SK-N-SH (cell line): Measurements from ENCODE around the gene USP19. TPM values are rescaled to one million over a fixed set of nuclear protein-coding genes. Genes with fewer than 3 reads are reported as not detected.

Source experiments
- CTCF ChIA-PET: fragments of 300-600, 350-600 bp; formaldehyde crosslinking; extraction: SDS; loops from one replicate; lab custom pipeline; 2021; lab: Yijun Ruan, JAX
- POLR2A ChIA-PET: fragments of 350-600 bp; sonication (Branson Sonifier 250); formaldehyde crosslinking; extraction: SDS; loops from one replicate; lab custom pipeline; 2020; ENCODE audit warnings: antibody characterized with exemption, inconsistent platforms; lab: Yijun Ruan, JAX
- DNase-seq: peaks from one replicate; pipeline ENCODE4 v3.0.0; 2012
- H2AFZ ChIP-seq: fragments of 200-600 bp; sonication (generic); 2 replicates; pipeline ENCODE4 v1.8.1; 2016; ENCODE audit warnings: antibody characterized with exemption, mild to moderate bottlenecking, low read depth
- H3F3A ChIP-seq: fragments of 200-600 bp; sonication (generic); replicated peaks from 2 replicates; pipeline ENCODE3; 2016; ENCODE audit warnings: antibody characterized with exemption, mild to moderate bottlenecking; ENCODE audit not compliant: insufficient read depth
- H3K27ac ChIP-seq, 2 experiments: fragments of 200-500 bp in 1 of 2; fragments of 200-600 bp in 1 of 2; sonication (Bioruptor generic) in 1 of 2; sonication (generic), shearing (Covaris generic) in 1 of 2; 2 replicates each; pipeline versions ENCODE4 v1.5.1 to v1.6.1; 2014 to 2016; ENCODE audit warnings: low read depth in 2 of 2, inconsistent platforms in 1 of 2, low read length in 1 of 2, mild to moderate bottlenecking in 1 of 2, mixed read lengths in 1 of 2
- H3K27me3 ChIP-seq: fragments of 200-600 bp; sonication (generic), shearing (Covaris generic); 2 replicates; pipeline ENCODE4 v1.6.1; 2016; ENCODE audit warnings: mixed run types; ENCODE audit not compliant: insufficient read depth
- H3K36me3 ChIP-seq, 2 experiments: fragments of 200-500 bp in 1 of 2; fragments of 200-600 bp in 1 of 2; sonication (Bioruptor generic) in 1 of 2; sonication (generic) in 1 of 2; replicated peaks in 1 of 2; 2 replicates each; pipeline versions ENCODE3 to v1.5.1; 2014 to 2016; ENCODE audit warnings: low read length in 1 of 2, mild to moderate bottlenecking in 1 of 2; ENCODE audit not compliant: insufficient read depth in 2 of 2, control insufficient read depth in 1 of 2
- H3K4me1 ChIP-seq, 2 experiments: fragments of 200-500 bp in 1 of 2; fragments of 200-600 bp in 1 of 2; sonication (Bioruptor generic) in 1 of 2; sonication (generic), shearing (Covaris generic) in 1 of 2; 2 replicates each; pipeline versions ENCODE4 v1.5.1 to v1.6.1; 2014 to 2016; ENCODE audit warnings: low read depth in 1 of 2, low read length in 1 of 2, mixed run types in 1 of 2; ENCODE audit not compliant: insufficient read depth in 2 of 2, control insufficient read depth in 1 of 2
- H3K4me2 ChIP-seq: fragments of 200-600 bp; sonication (generic), shearing (Covaris generic); 2 replicates; pipeline ENCODE4 v1.6.1; 2017; ENCODE audit warnings: mixed run types
- H3K4me3 ChIP-seq, 2 experiments: fragments of 200-500 bp in 1 of 2; fragments of 200-600 bp in 1 of 2; sonication (Bioruptor generic) in 1 of 2; sonication (generic), shearing (Covaris generic) in 1 of 2; 2 replicates each; pipeline versions ENCODE4 v1.5.1 to v1.8.1; 2014 to 2016; ENCODE audit warnings: low read depth in 2 of 2, inconsistent platforms in 1 of 2, low read length in 1 of 2, mild to moderate bottlenecking in 1 of 2, mixed read lengths in 1 of 2, moderate library complexity in 1 of 2
- H3K79me2 ChIP-seq: fragments of 200-600 bp; sonication (generic); 2 replicates; pipeline ENCODE4 v1.8.1; 2017; ENCODE audit warnings: mild to moderate bottlenecking; ENCODE audit not compliant: insufficient read depth
- H3K9ac ChIP-seq: fragments of 200-600 bp; sonication (generic); 2 replicates; pipeline ENCODE4 v1.6.1; 2017; ENCODE audit warnings: mixed run types
- H3K9me2 ChIP-seq: fragments of 200-600 bp; sonication (generic); 2 replicates; pipeline ENCODE4 v1.6.1; 2017; ENCODE audit warnings: mixed run types
- H3K9me3 ChIP-seq: fragments of 200-600 bp; sonication (generic); 2 replicates; pipeline ENCODE4 v1.6.1; 2017; ENCODE audit warnings: mixed run types, mild to moderate bottlenecking, moderate library complexity
- H4K20me1 ChIP-seq: fragments of 200-600 bp; sonication (generic); 2 replicates; pipeline ENCODE4 v1.6.1; 2017; ENCODE audit warnings: mild to moderate bottlenecking, mixed run types; ENCODE audit not compliant: insufficient read depth
- CTCF ChIP-seq: fragments of 200-600 bp; sonication (generic); IDR thresholded peaks from 2 replicates; pipeline ENCODE4 v1.6.1; 2017; ENCODE audit warnings: antibody characterized with exemption, mild to moderate bottlenecking, moderate library complexity
- ELF1 ChIP-seq: IDR thresholded peaks from 2 replicates; pipeline ENCODE4 v1.4.0; 2012
- EP300 ChIP-seq, 2 experiments: IDR thresholded peaks; 2 replicates each; pipeline versions ENCODE4 v1.4.0 to v1.6.1; 2012; ENCODE audit warnings: borderline replicate concordance in 1 of 2, low read depth in 1 of 2, low read length in 1 of 2
- FOSL2 ChIP-seq: IDR thresholded peaks from 2 replicates; pipeline ENCODE4 v1.4.0; 2012; ENCODE audit warnings: low read depth, mild to moderate bottlenecking, moderate library complexity, borderline replicate concordance
- FOXJ3 ChIP-seq: sonication (generic); formaldehyde crosslinking; IDR thresholded peaks from 2 replicates; pipeline ENCODE4 v1.5.1; 2020; ENCODE audit warnings: mild to moderate bottlenecking, missing genetic modification reagents
- GABPA ChIP-seq: IDR thresholded peaks from 2 replicates; pipeline ENCODE4 v1.4.0; 2012; ENCODE audit warnings: low read depth, mild to moderate bottlenecking
- MAX ChIP-seq: IDR thresholded peaks from 2 replicates; pipeline ENCODE4 v1.4.0; 2012; ENCODE audit warnings: low read depth
- MXI1 ChIP-seq: IDR thresholded peaks from 2 replicates; pipeline ENCODE4 v1.6.1; 2012; ENCODE audit warnings: mild to moderate bottlenecking, low read depth, low read length, improper control_type of control experiment
- NRF1 ChIP-seq: IDR thresholded peaks from 2 replicates; pipeline ENCODE4 v1.6.1; 2012; ENCODE audit warnings: low read depth, mild to moderate bottlenecking, low read length
- PBX3 ChIP-seq: IDR thresholded peaks from 2 replicates; pipeline ENCODE4; 2012
- RAD21 ChIP-seq: IDR thresholded peaks from 2 replicates; pipeline ENCODE4 v1.6.1; 2012; ENCODE audit warnings: mild to moderate bottlenecking, low read length
- RXRA ChIP-seq: IDR thresholded peaks from 2 replicates; pipeline ENCODE4 v1.4.0; 2012; ENCODE audit warnings: low read depth, mild to moderate bottlenecking, borderline replicate concordance
- SIN3A ChIP-seq: IDR thresholded peaks from 2 replicates; pipeline ENCODE4 v1.6.1; 2012; ENCODE audit warnings: low read depth, mild to moderate bottlenecking, low read length, moderate library complexity, borderline replicate concordance
- TCF12 ChIP-seq: IDR thresholded peaks from 2 replicates; pipeline ENCODE4 v1.4.0; 2012
- TEAD4 ChIP-seq: IDR thresholded peaks from 2 replicates; pipeline ENCODE4 v1.4.0; 2012; ENCODE audit warnings: mild to moderate bottlenecking, borderline replicate concordance; ENCODE audit not compliant: insufficient read depth
- USF2 ChIP-seq: fragments of 150-350 bp; IDR thresholded peaks from 2 replicates; pipeline ENCODE4 v1.6.1; 2017; ENCODE audit warnings: antibody characterized with exemption, low read length, low read depth, borderline replicate concordance
- YY1 ChIP-seq: IDR thresholded peaks from 2 replicates; pipeline ENCODE4 v1.4.0; 2012; ENCODE audit warnings: low read depth, mild to moderate bottlenecking
- WGBS: methylation state at CpG from one replicate; pipeline ENCODE4 v1.1.6; 2017; ENCODE audit warnings: low lambda C conversion rate; 5-methylcytosine and 5-hydroxymethylcytosine counted together
- polyA plus RNA-seq, 3 experiments: library from polyadenylated mRNA; depleted of rRNA; stranded (reverse); fragments of >200 nt; gene quantifications; 2 replicates each; pipeline ENCODE4 v1.2.3, GENCODE V29; 2012

USP19 gene
- polyA plus RNA-seq, 1 of the 3 experiments (the other 2 are of a cell fraction): 75.6 TPM

GRCh38 chr3:49161808-49162530 lies 41.3 kb upstream of the USP19 start:
- no peak for DNase-seq
- no peaks in the 10 kb centered on the region for H3K27me3 ChIP-seq
- H3K9me3 ChIP-seq: no peaks in the 10 kb centered on the region
- 95% methylated on average over 3 of the region's 3 CpGs for WGBS
- H3K9ac ChIP-seq: no peak overlapping the region
- H3K9me2 ChIP-seq: no peaks in the 10 kb centered on the region
- H3K4me1 ChIP-seq: peaks cover 3 to 15% of the 10 kb centered on the region in 2 experiments; a peak in 3 of 4 replicates
- H4K20me1 ChIP-seq: no peaks in the 10 kb centered on the region
- H3K4me3 ChIP-seq: no peak overlapping the region
- no peak overlapping the region for H3K27ac ChIP-seq
- TF ChIP-seq MXI1 (no peak), SIN3A (no peak), GABPA (no peak), TEAD4 (no peak), TCF12 (no peak), RXRA (no peak), EP300 (IDR thresholded peaks at IDR 0.05; ENCODE audit: borderline replicate concordance in 1 of 2, low read depth in 1 of 2, low read length in 1 of 2) (no peak), USF2 (no peak), YY1 (no peak), PBX3 (no peak), CTCF (no peak), FOSL2 (no peak)
- H3K79me2 ChIP-seq: peaks cover 29% of the 10 kb centered on the region
- no peak overlapping the region for H2AFZ ChIP-seq
- H3K36me3 ChIP-seq: peaks cover 14 to 25% of the 10 kb centered on the region in 2 experiments
- peaks cover 7% of the 10 kb centered on the region for H3F3A ChIP-seq
- POLR2A ChIA-PET: interaction anchor here (1.0 kb wide), 1 partner anchor 177 kb away, joined by 3 read pairs; no protein-coding TSS in a partner anchor
- no peak overlapping the region for H3K4me2 ChIP-seq
- CTCF ChIA-PET: interaction anchor here (2.0 kb wide), 1 partner anchor 9 kb away, joined by 9 read pairs; the partner anchor contains the start of gene KLHDC8B

DNA sequence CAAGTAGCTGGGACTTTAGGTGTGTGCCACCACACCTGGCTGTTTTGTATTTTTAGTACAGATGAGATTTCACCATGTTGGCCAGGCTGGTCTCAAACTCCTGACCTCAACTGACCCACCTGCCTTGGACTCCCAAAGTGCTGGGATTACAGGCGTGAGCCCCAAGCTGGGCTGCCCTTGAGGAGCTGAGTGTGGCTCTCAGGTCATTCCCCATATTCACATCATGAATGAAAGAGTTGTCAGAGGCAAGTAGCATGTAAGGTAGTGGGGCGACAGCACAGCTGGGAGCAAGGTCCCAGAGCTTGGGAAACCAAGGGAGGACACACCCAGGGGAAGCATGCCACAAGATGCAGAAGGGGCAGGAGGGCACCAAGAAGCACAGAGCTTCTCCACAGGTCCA lies 40.6 kb upstream of the USP19 start:
- WGBS: 100% methylated on average over 1 of the region's 2 CpGs
- TF ChIP-seq USF2: no peak
- no peak for TF ChIP-seq MAX
- TF ChIP-seq NRF1: no peak
- TF ChIP-seq FOXJ3 (CRISPR knock-in tag): no peak
- no peak for TF ChIP-seq ELF1
- no peak for TF ChIP-seq FOSL2
- TF ChIP-seq GABPA: no peak
- no peak for TF ChIP-seq RAD21
- TF ChIP-seq PBX3: no peak

More for the DNA sequence above, 40.6 kb upstream of the USP19 start:
- Histone ChIP-seq H3K9me3 (no peaks in the 10 kb centered on the region), H3K27ac (no peak overlapping the region), H3K9me2 (no peaks in the 10 kb centered on the region), H3K79me2 (peaks cover 24% of the 10 kb centered on the region), H4K20me1 (no peaks in the 10 kb centered on the region), H3K36me3 (peaks cover 14 to 25% of the 10 kb centered on the region in 2 experiments), H3K4me1 (peaks cover 0 to 9% of the 10 kb centered on the region in 2 experiments; a peak in 2 of 4 replicates), H3K4me3 (no peak overlapping the region), H3F3A (peaks cover 7% of the 10 kb centered on the region), H3K27me3 (no peaks in the 10 kb centered on the region), H3K9ac (no peak overlapping the region), H2AFZ (no peak overlapping the region), H3K4me2 (no peak overlapping the region)
- DNase-seq: no peak
- CTCF ChIA-PET: interaction anchor here (2.0 kb wide), 1 partner anchor 10 kb away, joined by 9 read pairs; the partner anchor contains the start of gene KLHDC8B
- POLR2A ChIA-PET: no interaction called here
